ENCODE measurements around the gene FSTL4. TPM values are rescaled to one million over a fixed set of nuclear protein-coding genes. Genes with fewer than 3 reads are reported as not detected.

FSTL4 gene
- total and polyA plus RNA-seq, 9 donors: 0.07 to 0.22 (median 0.15) TPM; not detected in 4

DNA sequence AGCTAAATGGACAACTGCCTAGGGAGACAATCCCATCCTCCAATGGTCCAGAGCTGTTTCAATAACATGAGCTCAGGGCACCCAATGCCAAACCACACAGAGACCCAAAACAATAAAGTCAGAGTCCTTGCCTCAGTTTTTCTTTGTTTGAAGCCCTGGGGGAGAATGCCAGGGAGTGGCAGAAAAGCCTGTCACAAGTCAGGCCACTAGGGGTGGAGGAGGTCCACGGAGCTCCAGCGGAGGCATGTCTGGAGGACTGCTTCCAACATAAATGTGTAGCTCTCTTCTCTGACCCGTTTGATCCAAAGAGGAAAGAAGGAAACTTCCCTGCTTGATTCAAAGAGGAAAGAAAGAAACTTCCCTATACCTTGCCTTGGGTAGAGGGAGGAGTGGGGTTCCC, 385.3 kb downstream of the FSTL4 start:
- H3K36me3 ChIP-seq: no peaks in the 10 kb centered on the region
- no peak overlapping the region for H3K4me3 ChIP-seq
- TF ChIP-seq, protein P1, sequence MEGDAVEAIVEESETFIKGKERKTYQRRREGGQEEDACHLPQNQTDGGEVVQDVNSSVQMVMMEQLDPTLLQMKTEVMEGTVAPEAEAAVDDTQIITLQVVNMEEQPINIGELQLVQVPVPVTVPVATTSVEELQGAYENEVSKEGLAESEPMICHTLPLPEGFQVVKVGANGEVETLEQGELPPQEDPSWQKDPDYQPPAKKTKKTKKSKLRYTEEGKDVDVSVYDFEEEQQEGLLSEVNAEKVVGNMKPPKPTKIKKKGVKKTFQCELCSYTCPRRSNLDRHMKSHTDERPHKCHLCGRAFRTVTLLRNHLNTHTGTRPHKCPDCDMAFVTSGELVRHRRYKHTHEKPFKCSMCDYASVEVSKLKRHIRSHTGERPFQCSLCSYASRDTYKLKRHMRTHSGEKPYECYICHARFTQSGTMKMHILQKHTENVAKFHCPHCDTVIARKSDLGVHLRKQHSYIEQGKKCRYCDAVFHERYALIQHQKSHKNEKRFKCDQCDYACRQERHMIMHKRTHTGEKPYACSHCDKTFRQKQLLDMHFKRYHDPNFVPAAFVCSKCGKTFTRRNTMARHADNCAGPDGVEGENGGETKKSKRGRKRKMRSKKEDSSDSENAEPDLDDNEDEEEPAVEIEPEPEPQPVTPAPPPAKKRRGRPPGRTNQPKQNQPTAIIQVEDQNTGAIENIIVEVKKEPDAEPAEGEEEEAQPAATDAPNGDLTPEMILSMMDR (IDR thresholded peaks at IDR 0.05): no peak
- WGBS, 3 donors: 71 to 79% (median 73%) methylated on average over 3 of the region's 3 CpGs
- no peak overlapping the region for H3K27ac ChIP-seq
- no peaks in the 10 kb centered on the region for H3K4me1 ChIP-seq (ENCODE audit: insufficient read depth)
- H3K27me3 ChIP-seq: no peaks in the 10 kb centered on the region
- intact Hi-C loops (cut with DNase I): no loop called here
- no peak for DNase-seq
- no peaks in the 10 kb centered on the region for H3K9me3 ChIP-seq

DNA sequence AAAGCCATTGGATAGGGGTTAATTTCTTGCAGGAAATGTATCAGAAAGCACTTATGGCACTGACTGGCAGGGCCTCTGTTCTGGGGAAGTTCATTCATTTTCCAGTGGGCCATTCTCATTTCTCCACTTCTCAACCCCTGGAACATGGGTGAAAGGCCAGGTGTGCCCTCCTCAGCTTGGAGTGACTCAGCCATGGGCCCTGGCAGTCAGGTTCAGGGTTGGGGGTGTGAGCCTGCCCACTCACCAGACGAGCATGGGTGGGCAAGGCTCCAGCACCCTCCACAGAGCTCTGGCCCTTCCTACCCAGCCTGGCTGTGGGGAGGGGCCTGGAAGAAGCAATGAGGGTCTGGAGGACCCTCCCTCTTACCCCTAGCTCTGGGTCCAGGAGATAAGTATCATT, 386.2 kb downstream of the FSTL4 start:
- TF ChIP-seq EP300 (IDR thresholded peaks at IDR 0.05): no peak

DNA sequence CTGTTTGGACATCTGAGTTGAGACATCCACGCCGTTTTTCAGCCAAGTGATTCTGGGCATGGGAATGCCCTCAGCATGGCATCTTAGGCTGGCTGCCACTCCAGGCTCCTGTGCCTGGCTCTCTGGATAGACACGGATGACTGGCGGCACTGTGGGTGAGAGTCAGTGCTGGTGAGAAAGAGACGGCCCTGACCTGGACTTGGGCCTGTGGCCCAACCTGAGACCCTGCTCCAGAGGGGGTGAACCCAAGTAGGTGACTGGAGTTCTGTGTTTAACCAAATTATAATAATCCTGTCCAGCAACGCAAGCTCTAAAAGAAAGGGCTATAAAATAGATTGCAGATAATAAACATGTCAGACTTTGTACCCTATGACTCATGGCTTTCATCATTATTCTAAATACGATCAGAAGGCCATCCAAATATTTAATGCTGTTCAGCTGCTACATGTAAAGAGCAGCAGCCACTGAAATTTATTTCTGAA, 386.6 kb downstream of the FSTL4 start:
- no peak for DNase-seq
- Histone ChIP-seq H3K27me3 (no peaks in the 10 kb centered on the region), H3K27ac (no peak overlapping the region), H3K4me1 (ENCODE audit: insufficient read depth) (no peaks in the 10 kb centered on the region), H3K4me3 (no peak overlapping the region), H3K9me3 (no peaks in the 10 kb centered on the region), H3K36me3 (no peaks in the 10 kb centered on the region)
- intact Hi-C loops (cut with DNase I): no loop called here
- WGBS, 3 donors: 60 to 71% (median 67%) methylated on average over 7 of the region's 7 CpGs
- TF ChIP-seq, protein P1 (IDR thresholded peaks at IDR 0.05): no peak
- TF ChIP-seq POLR2A (IDR thresholded peaks at IDR 0.05) (no peak), EP300 (IDR thresholded peaks at IDR 0.05) (no peak)

More for the DNA sequence above, 386.2 kb downstream of the FSTL4 start:
- Histone ChIP-seq H3K36me3 (no peaks in the 10 kb centered on the region), H3K9me3 (no peaks in the 10 kb centered on the region), H3K4me1 (ENCODE audit: insufficient read depth) (no peaks in the 10 kb centered on the region), H3K27ac (no peak overlapping the region), H3K4me3 (no peak overlapping the region), H3K27me3 (no peaks in the 10 kb centered on the region)
- no peak for DNase-seq
- intact Hi-C loops (cut with DNase I): no loop called here
- 28 to 80% (median 63%) methylated on average over 1 of the region's 1 CpG for WGBS, 3 donors

DNA sequence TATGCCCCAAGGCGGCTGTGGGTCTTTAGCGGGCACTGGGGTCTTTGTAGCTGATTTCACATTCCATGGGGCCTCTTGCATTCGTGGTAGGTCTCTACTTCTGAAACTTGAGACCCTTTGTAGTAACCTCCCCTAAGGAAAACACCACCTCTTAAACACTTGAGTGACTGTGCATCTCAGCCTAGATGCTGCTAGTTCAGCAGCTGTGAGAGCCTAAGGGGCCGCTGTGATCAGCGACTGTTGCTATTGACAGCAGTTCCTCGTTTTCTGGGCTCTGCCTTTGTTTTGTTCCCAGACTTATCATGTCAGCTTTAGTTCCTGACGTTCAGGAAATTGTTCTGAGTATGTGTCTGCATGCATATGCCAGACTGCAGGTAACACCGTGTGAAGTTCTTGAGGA, 389.4 kb downstream of the FSTL4 start:
- TF ChIP-seq, protein P1 (IDR thresholded peaks at IDR 0.05): no peak
- TF ChIP-seq EP300 (IDR thresholded peaks at IDR 0.05) (no peak), POLR2A (IDR thresholded peaks at IDR 0.05) (no peak)
- H3K27me3 ChIP-seq: no peaks in the 10 kb centered on the region
- H3K36me3 ChIP-seq: no peaks in the 10 kb centered on the region
- no peaks in the 10 kb centered on the region for H3K4me1 ChIP-seq (ENCODE audit: insufficient read depth)
- no peak for DNase-seq
- H3K27ac ChIP-seq: no peak overlapping the region
- intact Hi-C loops (cut with DNase I): no loop called here
- no peak overlapping the region for H3K4me3 ChIP-seq
- no peaks in the 10 kb centered on the region for H3K9me3 ChIP-seq
- 50 to 63% (median 51%) methylated on average over 8 of the region's 8 CpGs for WGBS, 3 donors

DNA sequence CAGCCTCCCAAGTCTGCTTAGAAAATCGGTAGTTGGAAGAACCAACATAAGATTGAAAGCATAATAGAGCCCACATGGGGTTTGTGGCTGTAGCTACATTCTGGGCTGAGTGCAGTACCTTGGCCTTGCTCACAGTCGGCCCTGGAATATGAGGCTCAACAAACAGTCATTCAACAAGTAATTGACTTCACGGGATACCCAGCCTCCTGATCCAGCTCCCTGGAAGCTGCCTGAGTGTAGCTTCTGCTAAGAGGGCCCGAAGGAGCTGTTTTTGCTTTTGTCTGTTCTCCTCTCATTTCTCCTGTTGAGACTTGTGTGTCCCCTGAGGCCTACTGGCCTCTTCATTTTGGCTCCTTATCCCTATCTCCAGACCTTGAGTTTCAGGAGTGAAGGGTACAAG, 389.8 kb downstream of the FSTL4 start:
- WGBS, 3 donors: 87 to 94% (median 88%) methylated on average over 4 of the region's 4 CpGs
- H3K36me3 ChIP-seq: no peaks in the 10 kb centered on the region
- H3K4me3 ChIP-seq: no peak overlapping the region
- no peak for TF ChIP-seq POLR2A (IDR thresholded peaks at IDR 0.05)
- TF ChIP-seq, protein P1 (IDR thresholded peaks at IDR 0.05): no peak
- intact Hi-C loops (cut with DNase I): no loop called here
- H3K27ac ChIP-seq: no peak overlapping the region
- H3K4me1 ChIP-seq (ENCODE audit: insufficient read depth): no peaks in the 10 kb centered on the region
- H3K27me3 ChIP-seq: no peaks in the 10 kb centered on the region
- no peak for DNase-seq
- H3K9me3 ChIP-seq: no peaks in the 10 kb centered on the region

Measured in ovary (tissue), 9 donors.